Erythroblast (primary cell): ENCODE results near the gene KAT2A.

Experiments used
- GATA1 ChIP-seq: IDR thresholded peaks from 2 replicates; pipeline ENCODE4 v1.6.1; 2011; ENCODE audit warnings: low read depth, mild to moderate bottlenecking, control low read depth, low read length, moderate library complexity
- POLR2A ChIP-seq: IDR thresholded peaks from 2 replicates; pipeline ENCODE4 v1.6.1; 2011; ENCODE audit warnings: mild to moderate bottlenecking, low read length

DNA sequence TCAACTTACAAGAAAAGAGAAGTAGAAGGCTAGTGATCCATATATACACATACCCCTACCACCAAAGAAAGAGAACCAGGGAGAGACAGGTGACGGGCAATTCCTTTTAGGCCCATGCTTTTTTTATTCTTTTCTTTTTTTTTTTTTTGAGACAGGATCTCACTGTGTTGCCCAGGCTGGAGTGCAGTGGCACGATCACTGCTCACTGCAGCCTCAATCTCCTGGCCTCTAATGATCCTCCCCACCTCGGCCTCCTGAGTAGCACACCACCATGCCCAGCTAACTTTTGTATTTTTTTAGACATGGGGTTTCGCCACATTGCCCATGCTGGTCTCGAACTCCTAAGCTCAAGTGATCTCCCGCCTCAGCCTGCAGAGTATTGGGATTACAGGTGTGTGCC lies 6.2 kb upstream of the KAT2A start:
- TF ChIP-seq POLR2A (no peak), GATA1 (no peak)
